K562 (cell line): ENCODE measurements around the gene PDZD2. TPM values are rescaled to one million over a fixed set of nuclear protein-coding genes. Genes with fewer than 3 reads are reported as not detected.

Experiments used
- ATAC-seq: fragments of 200-7000 bp; cut with Tn5 transposase; 3 replicates; pipeline ENCODE4 v1.9.1; 2020; ENCODE audit warnings: moderate library complexity
- BruUV-seq: library from RNA; stranded (reverse); fragments of 400-500 nt; replicated peaks from 2 replicates; lab custom pipeline; 2021; lab: Mats Ljungman, UMichigan
- CTCF ChIA-PET: fragments of 300-600 bp; formaldehyde crosslinking; extraction: SDS; loops from one replicate; lab custom pipeline; 2021; ENCODE audit warnings: low intra/inter-chr PET ratio; lab: Yijun Ruan, JAX
- POLR2A ChIA-PET: fragments of 300-600, 350-650 bp; sonication (Branson Sonifier 250); formaldehyde crosslinking; extraction: SDS; loops from one replicate; lab custom pipeline; 2021; ENCODE audit warnings: antibody characterized with exemption, inconsistent platforms; lab: Yijun Ruan, JAX
- DNase-seq, 4 experiments: peaks; one replicate each; pipeline versions ENCODE4 v3.0.0 to v3.0.0-alpha.2; 2011 to 2018; ENCODE audit warnings: low spot score in 3 of 4, mixed read lengths in 3 of 4; ENCODE audit errors: extremely low read depth in 1 of 4
- FAIRE-seq: peaks from 2 replicates; lab custom pipeline; 2011; peaks lifted over from hg19 to GRCh38; lab: Jason Lieb, UNC
- H2AFZ ChIP-seq: 2 replicates; pipeline ENCODE4 v1.6.0; 2011; ENCODE audit warnings: low read depth, low read length, control low read depth, inconsistent platforms
- H3K27ac ChIP-seq: fragments of 200-600 bp; 3 replicates; pipeline ENCODE4 v1.8.0; 2011; ENCODE audit warnings: low read depth, mild to moderate bottlenecking, control low read depth, inconsistent platforms, low read length, moderate library complexity, mixed read lengths; ENCODE audit errors: extremely low read depth
- H3K27me3 ChIP-seq, 2 experiments: fragments of 300-600 bp in 1 of 2; 2 replicates in 1 of 2; 3 replicates in 1 of 2; pipeline versions ENCODE4 v1.6.0 to v1.8.0; 2011; ENCODE audit warnings: inconsistent platforms in 2 of 2, low read length in 2 of 2, mild to moderate bottlenecking in 1 of 2, mixed read lengths in 1 of 2, moderate library complexity in 1 of 2; ENCODE audit not compliant: control insufficient read depth in 2 of 2, insufficient read depth in 2 of 2
- H3K36me3 ChIP-seq: fragments of 300-600 bp; 3 replicates; pipeline ENCODE4 v1.8.0; 2011; ENCODE audit warnings: mild to moderate bottlenecking, low read length, inconsistent platforms; ENCODE audit not compliant: control insufficient read depth, insufficient read depth
- H3K4me1 ChIP-seq, 2 experiments: fragments of 200-600 bp in 1 of 2; replicated peaks in 1 of 2; 2 replicates in 1 of 2; 3 replicates in 1 of 2; pipeline versions ENCODE4 v1.5.1 to v1.8.0; 2011; ENCODE audit warnings: inconsistent platforms in 2 of 2, low read length in 2 of 2, mild to moderate bottlenecking in 1 of 2, mixed read lengths in 1 of 2, moderate library complexity in 1 of 2; ENCODE audit not compliant: control insufficient read depth in 2 of 2, insufficient read depth in 2 of 2
- H3K4me2 ChIP-seq: 2 replicates; pipeline ENCODE4 v1.6.1; 2011; ENCODE audit warnings: low read length, control low read depth, inconsistent platforms, mixed read lengths; ENCODE audit not compliant: insufficient read depth
- H3K4me3 ChIP-seq: fragments of 200-600 bp; sonication (generic), shearing (Covaris generic); 2 replicates; pipeline ENCODE4 v1.5.1; 2016; ENCODE audit warnings: control low read depth, inconsistent platforms
- H3K79me2 ChIP-seq: fragments of 200-600 bp; 3 replicates; pipeline ENCODE4 v1.8.0; 2011; ENCODE audit warnings: low read length, inconsistent platforms; ENCODE audit not compliant: control insufficient read depth, insufficient read depth
- H3K9ac ChIP-seq, 2 experiments: 2 replicates each; pipeline versions ENCODE4 v1.6.0 to v1.6.1; 2011; ENCODE audit warnings: low read depth in 2 of 2, low read length in 2 of 2, control low read depth in 1 of 2, inconsistent platforms in 1 of 2, mild to moderate bottlenecking in 1 of 2, mixed read lengths in 1 of 2; ENCODE audit not compliant: insufficient read depth in 1 of 2
- H3K9me1 ChIP-seq: one replicate; pipeline ENCODE4 v1.6.0; 2011; ENCODE audit warnings: inconsistent platforms, mild to moderate bottlenecking, low read length, moderate library complexity; ENCODE audit not compliant: control insufficient read depth, insufficient read depth
- H3K9me3 ChIP-seq: replicated peaks from 2 replicates; pipeline ENCODE4 v1.5.1; 2011; ENCODE audit warnings: low read depth, low read length, inconsistent platforms; ENCODE audit not compliant: control insufficient read depth, insufficient read depth
- H4K20me1 ChIP-seq: replicated peaks from 2 replicates; pipeline ENCODE4 v1.6.1; 2011; ENCODE audit warnings: low read length, inconsistent platforms, mixed read lengths; ENCODE audit not compliant: control insufficient read depth, insufficient read depth
- ATF7 ChIP-seq: fragments of 450-650 bp; IDR thresholded peaks from 2 replicates; pipeline ENCODE4 v1.7.1; 2014; ENCODE audit warnings: mild to moderate bottlenecking, moderate library complexity
- CBFA2T2 ChIP-seq: fragments of 450-650 bp; conservative IDR thresholded peaks from 2 replicates; pipeline ENCODE4 v1.6.1; 2017; ENCODE audit warnings: mild to moderate bottlenecking
- DMBX1 ChIP-seq: fragments of 250-450 bp; sonication (Bioruptor Pico); IDR thresholded peaks from 2 replicates; pipeline ENCODE4 v1.8.0; 2022; ENCODE audit warnings: inconsistent platforms, mild to moderate bottlenecking, moderate library complexity, borderline replicate concordance
- ESRRA ChIP-seq: fragments of 450-650 bp; IDR thresholded peaks from 2 replicates; pipeline ENCODE4 v1.6.1; 2014; ENCODE audit warnings: low read depth, mild to moderate bottlenecking, moderate library complexity, borderline replicate concordance
- FOXK2 ChIP-seq, 2 experiments: fragments of 450-650 bp; IDR thresholded peaks in 1 of 2; conservative IDR thresholded peaks in 1 of 2; 2 replicates each; pipeline ENCODE4 v1.6.1; 2016; ENCODE audit warnings: low read depth in 2 of 2, mild to moderate bottlenecking in 1 of 2
- KAT8 ChIP-seq: fragments of 450-650 bp; IDR thresholded peaks from 2 replicates; pipeline ENCODE4 v1.6.1; 2016; ENCODE audit warnings: low read depth, mild to moderate bottlenecking
- KDM5B ChIP-seq: fragments of 200-600 bp; sonication (generic); IDR thresholded peaks from 2 replicates; pipeline ENCODE4 v1.6.1; 2012; ENCODE audit warnings: low read depth, mild to moderate bottlenecking, moderate library complexity, low read length, control low read depth, inconsistent platforms; ENCODE audit not compliant: insufficient replicate concordance
- KLF13 ChIP-seq: fragments of 450-650 bp; IDR thresholded peaks from 2 replicates; pipeline ENCODE4 v1.6.1; 2016; ENCODE audit warnings: missing genetic modification characterization, low read depth, mild to moderate bottlenecking, missing compliant biosample characterization, moderate library complexity, borderline replicate concordance
- MYBL2 ChIP-seq, 2 experiments: fragments of 450-650 bp in 1 of 2; sonication (generic) in 1 of 2; formaldehyde crosslinking in 1 of 2; IDR thresholded peaks; 2 replicates each; pipeline versions ENCODE4 v1.6.1 to v1.8.1; 2017 to 2022; ENCODE audit warnings: borderline replicate concordance in 1 of 2, inconsistent platforms in 1 of 2, low read depth in 1 of 2, mild to moderate bottlenecking in 1 of 2, missing genetic modification reagents in 1 of 2, moderate library complexity in 1 of 2
- PRMT5 ChIP-seq: sonication (generic); formaldehyde crosslinking; IDR thresholded peaks from 2 replicates; pipeline ENCODE4 v1.5.0; 2020; ENCODE audit warnings: missing genetic modification reagents
- SIN3A ChIP-seq, 2 experiments: fragments of 150-350 bp in 1 of 2; IDR thresholded peaks; 2 replicates each; pipeline ENCODE4 v1.6.1; 2011 to 2016; ENCODE audit warnings: borderline replicate concordance in 2 of 2, low read depth in 2 of 2, low read length in 2 of 2, mild to moderate bottlenecking in 2 of 2, moderate library complexity in 2 of 2; ENCODE audit not compliant: control insufficient read depth in 1 of 2
- SLC30A9 ChIP-seq: fragments of 250-450 bp; sonication (Bioruptor Pico); IDR thresholded peaks from 2 replicates; pipeline ENCODE4 v1.8.0; 2022; ENCODE audit warnings: mild to moderate bottlenecking, moderate library complexity
- ZC3H8 ChIP-seq: fragments of 450-650 bp; IDR thresholded peaks from 2 replicates; pipeline ENCODE4 v1.6.1; 2017
- WGBS: fragments of 100-300 bp; shearing (Covaris generic); methylation state at CpG from one replicate; pipeline ENCODE4 v1.1.6; 2016; ENCODE audit warnings: low coverage, mixed read lengths; ENCODE audit not compliant: insufficient coverage; ENCODE audit errors: missing lambda C conversion rate; 5-methylcytosine and 5-hydroxymethylcytosine counted together
- in situ Hi-C: fragments of 300-500 bp; cut with MboI; formaldehyde crosslinking; loops from 4 replicates; pipeline ENCODE4 v1.15.0; 2018; ENCODE audit warnings: inconsistent platforms, mixed read lengths
- intact Hi-C: fragments of 100-400 bp; cut with micrococcal nuclease; formaldehyde crosslinking; loops from 2 replicates; pipeline ENCODE4 v1.14.2; 2022
- polyA plus RNA-seq, 8 experiments: library from polyadenylated mRNA; depleted of rRNA in 4 of 8; stranded (reverse) in 5 of 8; unstranded in 3 of 8; fragments of >200 nt; fragmentation: Nextera tagmentation in 2 of 8; fragmentation: Illumina TruSeq in 1 of 8; extraction: Ambion mirVana in 2 of 8; extraction: Trizol in 1 of 8; gene quantifications; 2 replicates each; pipeline versions ENCODE4 v1.2.1 to v1.2.3, GENCODE V29; 2011 to 2014; ENCODE audit warnings: inconsistent platforms in 1 of 8, missing spikeins in 1 of 8
- total RNA-seq, 7 experiments: library from RNA; depleted of rRNA in 6 of 7; stranded (reverse); fragments of >200 nt in 6 of 7; fragmentation: Illumina TruSeq in 2 of 7; extraction: Trizol in 2 of 7; gene quantifications; 2 replicates each; pipeline versions ENCODE4 v1.2.1 to v1.2.3, GENCODE V29; 2011 to 2021; ENCODE audit warnings: low replicate concordance in 1 of 7
- TF ChIP-seq, protein P1 (sequence below): fragments of 250-450 bp; sonication (Bioruptor Pico); IDR thresholded peaks from 2 replicates; pipeline ENCODE4 v1.5.0; 2021
- TF ChIP-seq, protein P2 (sequence below): fragments of 450-650 bp; IDR thresholded peaks from one replicate; pipeline ENCODE4 v1.6.1; 2018; ENCODE audit warnings: mild to moderate bottlenecking, moderate library complexity; ENCODE audit not compliant: partially characterized antibody
- TF ChIP-seq, protein P3 (sequence below): fragments of 250-450 bp; sonication (Bioruptor Pico); IDR thresholded peaks from 2 replicates; pipeline ENCODE4 v1.4.0; 2020; ENCODE audit warnings: mild to moderate bottlenecking, moderate library complexity

Gene PDZD2
- total and polyA plus RNA-seq, 9 of the 15 experiments (the other 6 are each of a cell fraction or from before 2014, with no cell fraction given) = 0.02 to 0.08 (median 0.04) TPM; not detected in 6

DNA sequence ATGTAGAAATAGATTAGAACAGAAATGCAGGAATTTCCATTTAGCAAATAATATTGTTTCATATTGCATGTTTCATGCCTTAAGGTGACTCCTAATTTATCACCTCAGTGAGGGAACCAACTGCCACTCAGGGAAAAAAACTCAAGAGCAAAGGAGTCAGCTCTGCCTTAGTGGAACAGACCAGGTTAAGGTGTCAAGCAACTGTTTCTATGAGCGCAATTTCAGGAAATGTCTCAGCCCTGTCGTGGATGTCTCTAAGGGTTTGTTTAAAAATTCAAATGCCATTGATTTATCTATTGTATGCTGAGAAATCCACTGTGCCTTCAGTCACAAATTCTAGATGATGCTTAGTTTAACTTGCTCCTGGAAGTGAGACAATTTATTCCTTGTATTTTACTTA lies 34.7 kb upstream of the PDZD2 start (continued):
- TF ChIP-seq KDM5B (no peak), CBFA2T2 (no peak), PRMT5 (CRISPR knock-in tag) (no peak)
- TF ChIP-seq, protein P1, sequence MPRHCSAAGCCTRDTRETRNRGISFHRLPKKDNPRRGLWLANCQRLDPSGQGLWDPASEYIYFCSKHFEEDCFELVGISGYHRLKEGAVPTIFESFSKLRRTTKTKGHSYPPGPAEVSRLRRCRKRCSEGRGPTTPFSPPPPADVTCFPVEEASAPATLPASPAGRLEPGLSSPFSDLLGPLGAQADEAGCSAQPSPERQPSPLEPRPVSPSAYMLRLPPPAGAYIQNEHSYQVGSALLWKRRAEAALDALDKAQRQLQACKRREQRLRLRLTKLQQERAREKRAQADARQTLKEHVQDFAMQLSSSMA = no peak
- TF ChIP-seq, protein P2, sequence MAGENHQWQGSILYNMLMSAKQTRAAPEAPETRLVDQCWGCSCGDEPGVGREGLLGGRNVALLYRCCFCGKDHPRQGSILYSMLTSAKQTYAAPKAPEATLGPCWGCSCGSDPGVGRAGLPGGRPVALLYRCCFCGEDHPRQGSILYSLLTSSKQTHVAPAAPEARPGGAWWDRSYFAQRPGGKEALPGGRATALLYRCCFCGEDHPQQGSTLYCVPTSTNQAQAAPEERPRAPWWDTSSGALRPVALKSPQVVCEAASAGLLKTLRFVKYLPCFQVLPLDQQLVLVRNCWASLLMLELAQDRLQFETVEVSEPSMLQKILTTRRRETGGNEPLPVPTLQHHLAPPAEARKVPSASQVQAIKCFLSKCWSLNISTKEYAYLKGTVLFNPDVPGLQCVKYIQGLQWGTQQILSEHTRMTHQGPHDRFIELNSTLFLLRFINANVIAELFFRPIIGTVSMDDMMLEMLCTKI = no peak

DNA sequence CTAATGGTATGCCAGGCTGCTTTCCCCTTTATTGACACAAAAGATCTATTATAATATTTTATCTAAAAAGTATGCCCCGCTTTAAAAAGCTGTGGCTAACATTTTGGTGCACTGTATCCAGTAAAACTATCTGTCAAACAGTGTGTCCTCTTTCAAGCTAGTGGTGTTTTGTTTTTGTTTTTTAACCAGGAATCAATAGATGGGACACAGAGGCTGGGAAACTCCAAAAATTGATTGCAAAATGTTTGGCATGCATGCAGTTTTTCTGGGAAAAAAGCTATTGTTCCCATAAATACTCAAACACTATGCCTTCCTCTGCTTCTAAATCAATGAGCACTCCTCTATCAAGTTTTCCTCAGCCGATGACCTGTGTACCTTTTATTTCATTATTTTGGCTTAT lies 34.3 kb upstream of the PDZD2 start:
- no peaks in the 10 kb centered on the region for H3K79me2 ChIP-seq
- intact Hi-C loops = no loop called here
- no peak for TF ChIP-seq KLF13 (tag)
- TF ChIP-seq KAT8 = no peak
- no peak for TF ChIP-seq ZC3H8
- no peak for TF ChIP-seq ATF7
- TF ChIP-seq SIN3A (IDR thresholded peaks at IDR 0.05; ENCODE audit: borderline replicate concordance in 2 of 2, control insufficient read depth in 1 of 2, low read depth in 2 of 2, low read length in 2 of 2) = no peak
- TF ChIP-seq FOXK2 (conservative IDR thresholded peaks at IDR 0.05 in 1 of 2, IDR thresholded peaks at IDR 0.05 in 1 of 2; ENCODE audit: low read depth in 2 of 2) = no peak
- no peak for TF ChIP-seq ESRRA
- TF ChIP-seq DMBX1 (CRISPR knock-in tag) = no peak
- TF ChIP-seq SLC30A9 (CRISPR knock-in tag) = no peak
- TF ChIP-seq, protein P3, sequence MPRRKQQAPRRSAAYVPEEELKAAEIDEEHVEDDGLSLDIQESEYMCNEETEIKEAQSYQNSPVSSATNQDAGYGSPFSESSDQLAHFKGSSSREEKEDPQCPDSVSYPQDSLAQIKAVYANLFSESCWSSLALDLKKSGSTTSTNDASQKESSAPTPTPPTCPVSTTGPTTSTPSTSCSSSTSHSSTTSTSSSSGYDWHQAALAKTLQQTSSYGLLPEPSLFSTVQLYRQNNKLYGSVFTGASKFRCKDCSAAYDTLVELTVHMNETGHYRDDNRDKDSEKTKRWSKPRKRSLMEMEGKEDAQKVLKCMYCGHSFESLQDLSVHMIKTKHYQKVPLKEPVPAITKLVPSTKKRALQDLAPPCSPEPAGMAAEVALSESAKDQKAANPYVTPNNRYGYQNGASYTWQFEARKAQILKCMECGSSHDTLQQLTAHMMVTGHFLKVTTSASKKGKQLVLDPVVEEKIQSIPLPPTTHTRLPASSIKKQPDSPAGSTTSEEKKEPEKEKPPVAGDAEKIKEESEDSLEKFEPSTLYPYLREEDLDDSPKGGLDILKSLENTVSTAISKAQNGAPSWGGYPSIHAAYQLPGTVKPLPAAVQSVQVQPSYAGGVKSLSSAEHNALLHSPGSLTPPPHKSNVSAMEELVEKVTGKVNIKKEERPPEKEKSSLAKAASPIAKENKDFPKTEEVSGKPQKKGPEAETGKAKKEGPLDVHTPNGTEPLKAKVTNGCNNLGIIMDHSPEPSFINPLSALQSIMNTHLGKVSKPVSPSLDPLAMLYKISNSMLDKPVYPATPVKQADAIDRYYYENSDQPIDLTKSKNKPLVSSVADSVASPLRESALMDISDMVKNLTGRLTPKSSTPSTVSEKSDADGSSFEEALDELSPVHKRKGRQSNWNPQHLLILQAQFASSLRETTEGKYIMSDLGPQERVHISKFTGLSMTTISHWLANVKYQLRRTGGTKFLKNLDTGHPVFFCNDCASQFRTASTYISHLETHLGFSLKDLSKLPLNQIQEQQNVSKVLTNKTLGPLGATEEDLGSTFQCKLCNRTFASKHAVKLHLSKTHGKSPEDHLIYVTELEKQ (CRISPR knock-in tag) = no peak
- TF ChIP-seq MYBL2 (IDR thresholded peaks at IDR 0.05; ENCODE audit: low read depth) = no peak
- no peak for TF ChIP-seq MYBL2 (CRISPR knock-in tag; IDR thresholded peaks at IDR 0.05; ENCODE audit: borderline replicate concordance)

More for the DNA sequence above, 34.3 kb upstream of the PDZD2 start:
- H3K4me1 ChIP-seq = no peaks in the 10 kb centered on the region
- WGBS = 0% methylated on average over 2 of the region's 2 CpGs
- no peak overlapping the region for H3K27ac ChIP-seq
- H2AFZ ChIP-seq = no peak overlapping the region
- H3K27me3 ChIP-seq = peaks cover 10 to 15% of the 10 kb centered on the region in 2 experiments; a peak in 3 of 5 replicates
- H3K36me3 ChIP-seq = no peaks in the 10 kb centered on the region
- H3K9me3 ChIP-seq = no peaks in the 10 kb centered on the region; the same call in 1 of the 2 replicates
- CTCF ChIA-PET = no interaction called here
- ATAC-seq = no peak
- no peak for FAIRE-seq
- DNase-seq = no peak
- POLR2A ChIA-PET = interaction anchor here (0.7 to 0.9 kb wide), 3 partner anchors 10 to 52 kb away, joined by 4 to 5 read pairs (median 4); no protein-coding TSS in a partner anchor
- H3K4me3 ChIP-seq = no peak overlapping the region
- H3K9ac ChIP-seq = no peak overlapping the region
- no peaks in the 10 kb centered on the region for H4K20me1 ChIP-seq
- no peaks in the 10 kb centered on the region for H3K9me1 ChIP-seq
- in situ Hi-C loops = no loop called here
- BruUV-seq = no TSS peak
- no peak overlapping the region for H3K4me2 ChIP-seq
